K562 (cell line): ENCODE results near the gene HYAL3. TPM values are rescaled to one million over a fixed set of nuclear protein-coding genes. Genes with fewer than 3 reads are reported as not detected.
A peak's percentile ranks its signal among the peaks of the same experiment; 100 is the strongest.

Source experiments
- ATAC-seq: fragments of 200-7000 bp; cut with Tn5 transposase; 3 replicates; pipeline ENCODE4 v1.9.1; 2020; ENCODE audit warnings: moderate library complexity
- BruUV-seq: library from RNA; stranded (reverse); fragments of 400-500 nt; replicated peaks from 2 replicates; lab custom pipeline; 2021; lab: Mats Ljungman, UMichigan
- CTCF ChIA-PET: fragments of 300-600 bp; formaldehyde crosslinking; extraction: SDS; loops from one replicate; lab custom pipeline; 2021; ENCODE audit warnings: low intra/inter-chr PET ratio; lab: Yijun Ruan, JAX
- POLR2A ChIA-PET: fragments of 300-600, 350-650 bp; sonication (Branson Sonifier 250); formaldehyde crosslinking; extraction: SDS; loops from one replicate; lab custom pipeline; 2021; ENCODE audit warnings: antibody characterized with exemption, inconsistent platforms; lab: Yijun Ruan, JAX
- DNase-seq, 4 experiments: peaks; one replicate each; pipeline versions ENCODE4 v3.0.0 to v3.0.0-alpha.2; 2011 to 2018; ENCODE audit warnings: low spot score in 3 of 4, mixed read lengths in 3 of 4; ENCODE audit errors: extremely low read depth in 1 of 4
- FAIRE-seq: peaks from 2 replicates; lab custom pipeline; 2011; peaks lifted over from hg19 to GRCh38; lab: Jason Lieb, UNC
- H2AFZ ChIP-seq: 2 replicates; pipeline ENCODE4 v1.6.0; 2011; ENCODE audit warnings: low read depth, low read length, control low read depth, inconsistent platforms
- H3K27ac ChIP-seq: fragments of 200-600 bp; 3 replicates; pipeline ENCODE4 v1.8.0; 2011; ENCODE audit warnings: low read depth, mild to moderate bottlenecking, control low read depth, inconsistent platforms, low read length, moderate library complexity, mixed read lengths; ENCODE audit errors: extremely low read depth
- H3K27me3 ChIP-seq, 2 experiments: fragments of 300-600 bp in 1 of 2; 2 replicates in 1 of 2; 3 replicates in 1 of 2; pipeline versions ENCODE4 v1.6.0 to v1.8.0; 2011; ENCODE audit warnings: inconsistent platforms in 2 of 2, low read length in 2 of 2, mild to moderate bottlenecking in 1 of 2, mixed read lengths in 1 of 2, moderate library complexity in 1 of 2; ENCODE audit not compliant: control insufficient read depth in 2 of 2, insufficient read depth in 2 of 2
- H3K36me3 ChIP-seq: fragments of 300-600 bp; 3 replicates; pipeline ENCODE4 v1.8.0; 2011; ENCODE audit warnings: mild to moderate bottlenecking, low read length, inconsistent platforms; ENCODE audit not compliant: control insufficient read depth, insufficient read depth
- H3K4me1 ChIP-seq, 2 experiments: fragments of 200-600 bp in 1 of 2; replicated peaks in 1 of 2; 2 replicates in 1 of 2; 3 replicates in 1 of 2; pipeline versions ENCODE4 v1.5.1 to v1.8.0; 2011; ENCODE audit warnings: inconsistent platforms in 2 of 2, low read length in 2 of 2, mild to moderate bottlenecking in 1 of 2, mixed read lengths in 1 of 2, moderate library complexity in 1 of 2; ENCODE audit not compliant: control insufficient read depth in 2 of 2, insufficient read depth in 2 of 2
- H3K4me2 ChIP-seq: 2 replicates; pipeline ENCODE4 v1.6.1; 2011; ENCODE audit warnings: low read length, control low read depth, inconsistent platforms, mixed read lengths; ENCODE audit not compliant: insufficient read depth
- H3K4me3 ChIP-seq: fragments of 200-600 bp; sonication (generic), shearing (Covaris generic); 2 replicates; pipeline ENCODE4 v1.5.1; 2016; ENCODE audit warnings: control low read depth, inconsistent platforms
- H3K79me2 ChIP-seq: fragments of 200-600 bp; 3 replicates; pipeline ENCODE4 v1.8.0; 2011; ENCODE audit warnings: low read length, inconsistent platforms; ENCODE audit not compliant: control insufficient read depth, insufficient read depth
- H3K9ac ChIP-seq, 2 experiments: 2 replicates each; pipeline versions ENCODE4 v1.6.0 to v1.6.1; 2011; ENCODE audit warnings: low read depth in 2 of 2, low read length in 2 of 2, control low read depth in 1 of 2, inconsistent platforms in 1 of 2, mild to moderate bottlenecking in 1 of 2, mixed read lengths in 1 of 2; ENCODE audit not compliant: insufficient read depth in 1 of 2
- H3K9me1 ChIP-seq: one replicate; pipeline ENCODE4 v1.6.0; 2011; ENCODE audit warnings: inconsistent platforms, mild to moderate bottlenecking, low read length, moderate library complexity; ENCODE audit not compliant: control insufficient read depth, insufficient read depth
- H3K9me3 ChIP-seq: replicated peaks from 2 replicates; pipeline ENCODE4 v1.5.1; 2011; ENCODE audit warnings: low read depth, low read length, inconsistent platforms; ENCODE audit not compliant: control insufficient read depth, insufficient read depth
- H4K20me1 ChIP-seq: replicated peaks from 2 replicates; pipeline ENCODE4 v1.6.1; 2011; ENCODE audit warnings: low read length, inconsistent platforms, mixed read lengths; ENCODE audit not compliant: control insufficient read depth, insufficient read depth
- EGR1 ChIP-seq: fragments of 450-650 bp; conservative IDR thresholded peaks from 2 replicates; pipeline ENCODE4 v1.6.1; 2017; ENCODE audit warnings: mild to moderate bottlenecking
- MTA1 ChIP-seq: fragments of 450-650 bp; IDR thresholded peaks from 2 replicates; pipeline ENCODE4 v1.6.1; 2017; ENCODE audit warnings: borderline replicate concordance
- YY1 ChIP-seq, 3 experiments: IDR thresholded peaks; 2 replicates each; pipeline ENCODE4 v1.6.1; 2011; ENCODE audit warnings: low read length in 2 of 3, mild to moderate bottlenecking in 2 of 3, moderate library complexity in 2 of 3, borderline replicate concordance in 1 of 3, control low read depth in 1 of 3, low read depth in 1 of 3; ENCODE audit not compliant: insufficient read depth in 3 of 3, insufficient replicate concordance in 2 of 3, control insufficient read depth in 1 of 3, insufficient read length in 1 of 3; ENCODE audit errors: extremely low read depth in 1 of 3
- ZNF354B ChIP-seq: fragments of 250-450 bp; sonication (Bioruptor Pico); IDR thresholded peaks from 2 replicates; pipeline ENCODE4 v1.4.0; 2020
- ZNF589 ChIP-seq: fragments of 200-800 bp; sonication (Bioruptor generic); IDR thresholded peaks from 2 replicates; pipeline ENCODE4 v1.6.1; 2016; ENCODE audit warnings: low read depth, missing genetic modification characterization, missing compliant biosample characterization
- WGBS: fragments of 100-300 bp; shearing (Covaris generic); methylation state at CpG from one replicate; pipeline ENCODE4 v1.1.6; 2016; ENCODE audit warnings: low coverage, mixed read lengths; ENCODE audit not compliant: insufficient coverage; ENCODE audit errors: missing lambda C conversion rate; 5-methylcytosine and 5-hydroxymethylcytosine counted together
- in situ Hi-C: fragments of 300-500 bp; cut with MboI; formaldehyde crosslinking; loops from 4 replicates; pipeline ENCODE4 v1.15.0; 2018; ENCODE audit warnings: inconsistent platforms, mixed read lengths
- intact Hi-C: fragments of 100-400 bp; cut with micrococcal nuclease; formaldehyde crosslinking; loops from 2 replicates; pipeline ENCODE4 v1.14.2; 2022
- polyA plus RNA-seq, 8 experiments: library from polyadenylated mRNA; depleted of rRNA in 4 of 8; stranded (reverse) in 5 of 8; unstranded in 3 of 8; fragments of >200 nt; fragmentation: Nextera tagmentation in 2 of 8; fragmentation: Illumina TruSeq in 1 of 8; extraction: Ambion mirVana in 2 of 8; extraction: Trizol in 1 of 8; gene quantifications; 2 replicates each; pipeline versions ENCODE4 v1.2.1 to v1.2.3, GENCODE V29; 2011 to 2014; ENCODE audit warnings: inconsistent platforms in 1 of 8, missing spikeins in 1 of 8
- total RNA-seq, 7 experiments: library from RNA; depleted of rRNA in 6 of 7; stranded (reverse); fragments of >200 nt in 6 of 7; fragmentation: Illumina TruSeq in 2 of 7; extraction: Trizol in 2 of 7; gene quantifications; 2 replicates each; pipeline versions ENCODE4 v1.2.1 to v1.2.3, GENCODE V29; 2011 to 2021; ENCODE audit warnings: low replicate concordance in 1 of 7

The HYAL3 gene
- total and polyA plus RNA-seq, 9 of the 15 experiments (the other 6 are each of a cell fraction or from before 2014, with no cell fraction given), result 0.38 to 9.1 (median 6.8) TPM

- ATAC-seq, result no peak
- ChIA-PET CTCF (no interaction called here), POLR2A (interaction anchor here (0.6 to 1.1 kb wide), 3 partner anchors 9 to 1081 kb away, joined by 3 read pairs; partner anchors contain the start of gene TUSC2)
- DNase-seq, result no peak
- Histone ChIP-seq H3K9me1 (peaks cover 3% of the 10 kb centered on the region), H3K36me3 (peaks cover 20% of the 10 kb centered on the region; the same call in 2 of the 3 replicates), H3K79me2 (peaks cover 61% of the 10 kb centered on the region), H2AFZ (no peak overlapping the region), H3K27ac (peak overlapping the region; percentile 99), H3K4me2 (peak overlapping the region; percentile 72), H3K27me3 (no peaks in the 10 kb centered on the region), H3K9ac (peak overlapping the region; percentile 95 to 98), H4K20me1 (no peaks in the 10 kb centered on the region), H3K9me3 (no peaks in the 10 kb centered on the region), H3K4me3 (peak overlapping the region; percentile 96), H3K4me1 (peaks cover 29 to 58% of the 10 kb centered on the region in 2 experiments; a peak in 4 of 5 replicates)
- 49% methylated on average over 12 of the region's 14 CpGs for WGBS
- in situ Hi-C loops (no loop called here), intact Hi-C loops (no loop called here)
- no peak for FAIRE-seq
- no peak for TF ChIP-seq ZNF354B (CRISPR knock-in tag)
- TF ChIP-seq EGR1, result peak; percentile 38
- BruUV-seq, result no TSS peak
These were observed 40.4 kb upstream of the HYAL3 start for GRCh38 chr3:50339485-50340146.

- in situ Hi-C loops, result no loop called here
- Histone ChIP-seq H3K36me3 (peaks cover 26% of the 10 kb centered on the region; the same call in 2 of the 3 replicates), H3K27ac (peak overlapping the region; percentile 99), H3K9ac (peak overlapping the region; percentile 95 to 98), H3K4me3 (peak overlapping the region; percentile 96), H3K9me3 (no peaks in the 10 kb centered on the region), H4K20me1 (peaks cover 6% of the 10 kb centered on the region; the same call in 1 of the 2 replicates), H3K79me2 (peaks cover 67% of the 10 kb centered on the region), H3K27me3 (no peaks in the 10 kb centered on the region), H3K9me1 (peaks cover 3% of the 10 kb centered on the region), H2AFZ (peak overlapping the region; percentile 47), H3K4me2 (peak overlapping the region; percentile 95), H3K4me1 (peaks cover 36 to 58% of the 10 kb centered on the region in 2 experiments; a peak in 4 of 5 replicates)
- POLR2A ChIA-PET, result interaction anchor here (0.6 to 1.1 kb wide), 5 partner anchors 8 to 1081 kb away, joined by 3 to 4 read pairs (median 3); partner anchors contain the start of genes CYB561D2, HYAL3, NAA80 and NPRL2
- FAIRE-seq (peak; percentile 6), ATAC-seq (no peak), DNase-seq (peak in 1 of 4 experiments; percentile 37)
- TF ChIP-seq ZNF589 (CRISPR knock-in tag) (0 out of 2 replicates have a peak, but pooled peaks have one; percentile 33), MTA1 (no peak), YY1 (IDR thresholded peaks at IDR 0.05; ENCODE audit: borderline replicate concordance in 1 of 3, control insufficient read depth in 1 of 3, extremely low read depth in 1 of 3, insufficient read depth in 3 of 3, insufficient read length in 1 of 3, insufficient replicate concordance in 2 of 3, low read depth in 1 of 3, low read length in 2 of 3) (peak in 1 of 3 experiments; percentile 73)
- WGBS, result 6% methylated on average over 4 of the region's 5 CpGs
- no TSS peak for BruUV-seq
- CTCF ChIA-PET, result no interaction called here
- intact Hi-C loops, result no loop called here
These were observed 39.8 kb upstream of the HYAL3 start for GRCh38 chr3:50338965-50339364.
